Measurements from ENCODE around the gene NDUFB6. TPM values are rescaled to one million over a fixed set of nuclear protein-coding genes. Genes with fewer than 3 reads are reported as not detected.

The NDUFB6 gene
- total RNA-seq, 2 donors from 2014 or later = 43.0 to 56.4 TPM

DNA sequence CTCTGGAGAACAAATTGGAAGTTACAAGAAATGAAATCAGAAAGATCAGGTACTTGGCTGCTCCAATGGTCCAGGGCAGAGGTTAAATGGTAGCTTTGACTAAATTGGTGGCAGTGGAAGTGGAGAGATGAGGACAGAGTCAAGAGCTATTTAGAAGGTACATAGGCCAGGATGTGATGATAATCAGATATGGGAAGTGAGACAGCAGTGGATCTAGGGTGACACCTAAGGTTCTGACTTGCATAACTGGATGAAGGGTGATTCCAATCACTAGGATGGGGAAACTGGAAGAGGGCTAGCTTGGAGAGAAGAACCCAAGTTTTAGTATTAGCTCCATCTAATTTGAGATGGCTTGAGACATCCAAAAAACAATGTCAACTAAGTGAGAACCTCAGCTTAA lies 24.0 kb upstream of the NDUFB6 start:
- Histone ChIP-seq H3K27ac (no peak overlapping the region), H3K4me1 (replicated peaks) (no peaks in the 10 kb centered on the region), H3K36me3 (no peaks in the 10 kb centered on the region), H3K27me3 (replicated peaks; ENCODE audit: insufficient read depth) (no peaks in the 10 kb centered on the region), H3K9me3 (no peaks in the 10 kb centered on the region), H3K4me3 (no peak overlapping the region)
- no peak for TF ChIP-seq POLR2A (IDR thresholded peaks at IDR 0.05)
- no peak for TF ChIP-seq POLR2AphosphoS5 (IDR thresholded peaks at IDR 0.05)
- TF ChIP-seq, protein P1, sequence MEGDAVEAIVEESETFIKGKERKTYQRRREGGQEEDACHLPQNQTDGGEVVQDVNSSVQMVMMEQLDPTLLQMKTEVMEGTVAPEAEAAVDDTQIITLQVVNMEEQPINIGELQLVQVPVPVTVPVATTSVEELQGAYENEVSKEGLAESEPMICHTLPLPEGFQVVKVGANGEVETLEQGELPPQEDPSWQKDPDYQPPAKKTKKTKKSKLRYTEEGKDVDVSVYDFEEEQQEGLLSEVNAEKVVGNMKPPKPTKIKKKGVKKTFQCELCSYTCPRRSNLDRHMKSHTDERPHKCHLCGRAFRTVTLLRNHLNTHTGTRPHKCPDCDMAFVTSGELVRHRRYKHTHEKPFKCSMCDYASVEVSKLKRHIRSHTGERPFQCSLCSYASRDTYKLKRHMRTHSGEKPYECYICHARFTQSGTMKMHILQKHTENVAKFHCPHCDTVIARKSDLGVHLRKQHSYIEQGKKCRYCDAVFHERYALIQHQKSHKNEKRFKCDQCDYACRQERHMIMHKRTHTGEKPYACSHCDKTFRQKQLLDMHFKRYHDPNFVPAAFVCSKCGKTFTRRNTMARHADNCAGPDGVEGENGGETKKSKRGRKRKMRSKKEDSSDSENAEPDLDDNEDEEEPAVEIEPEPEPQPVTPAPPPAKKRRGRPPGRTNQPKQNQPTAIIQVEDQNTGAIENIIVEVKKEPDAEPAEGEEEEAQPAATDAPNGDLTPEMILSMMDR (IDR thresholded peaks at IDR 0.05) = no peak
- intact Hi-C loops (cut with DNase I) = no loop called here
- no peak for DNase-seq (ENCODE audit: low spot score)

DNA sequence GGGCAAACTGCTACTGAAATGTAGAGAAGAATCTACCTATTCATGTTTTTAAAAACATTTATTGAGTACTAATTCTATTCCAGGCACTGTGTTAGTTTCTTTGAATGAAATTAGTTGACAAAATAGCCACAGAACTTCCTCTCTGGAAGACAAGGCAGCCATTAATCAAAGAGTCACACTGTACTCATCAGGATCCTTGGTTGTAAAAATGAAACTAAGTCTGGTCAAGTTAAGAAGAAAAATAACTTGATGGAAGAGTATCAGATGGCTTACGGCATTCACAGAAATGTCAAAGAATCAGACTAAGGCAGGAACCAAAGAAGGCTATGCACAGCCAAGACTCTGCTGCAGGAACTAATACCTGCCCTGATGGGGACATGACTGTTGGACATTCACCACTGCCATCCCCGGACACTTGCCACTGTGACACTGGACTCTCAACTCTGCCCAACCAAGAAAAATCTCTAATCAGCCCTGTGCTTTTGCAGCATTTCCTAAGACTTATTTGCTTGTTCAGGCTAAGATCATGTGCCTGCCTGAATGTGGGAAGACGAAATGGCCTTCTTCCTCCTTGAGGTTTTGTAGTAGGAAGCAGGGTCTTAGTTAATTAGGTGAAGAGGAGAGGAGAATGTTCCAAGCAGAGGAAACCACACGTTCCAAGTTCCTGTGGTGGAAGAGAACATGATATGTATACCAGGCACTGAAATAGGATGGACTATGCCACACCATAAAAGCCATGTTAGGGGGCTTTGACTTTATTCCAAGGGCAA lies 23.3 kb upstream of the NDUFB6 start:
- TF ChIP-seq POLR2A (IDR thresholded peaks at IDR 0.05) (no peak), POLR2AphosphoS5 (IDR thresholded peaks at IDR 0.05) (no peak)
- TF ChIP-seq, protein P1 (IDR thresholded peaks at IDR 0.05) = no peak
- Histone ChIP-seq H3K4me1 (replicated peaks) (no peaks in the 10 kb centered on the region), H3K4me3 (no peak overlapping the region), H3K9me3 (no peaks in the 10 kb centered on the region), H3K27ac (no peak overlapping the region), H3K27me3 (replicated peaks; ENCODE audit: insufficient read depth) (no peaks in the 10 kb centered on the region), H3K36me3 (no peaks in the 10 kb centered on the region)
- intact Hi-C loops (cut with DNase I) = no loop called here
- WGBS = 70% methylated on average over 4 of the region's 4 CpGs
- DNase-seq (ENCODE audit: low spot score) = no peak

DNA sequence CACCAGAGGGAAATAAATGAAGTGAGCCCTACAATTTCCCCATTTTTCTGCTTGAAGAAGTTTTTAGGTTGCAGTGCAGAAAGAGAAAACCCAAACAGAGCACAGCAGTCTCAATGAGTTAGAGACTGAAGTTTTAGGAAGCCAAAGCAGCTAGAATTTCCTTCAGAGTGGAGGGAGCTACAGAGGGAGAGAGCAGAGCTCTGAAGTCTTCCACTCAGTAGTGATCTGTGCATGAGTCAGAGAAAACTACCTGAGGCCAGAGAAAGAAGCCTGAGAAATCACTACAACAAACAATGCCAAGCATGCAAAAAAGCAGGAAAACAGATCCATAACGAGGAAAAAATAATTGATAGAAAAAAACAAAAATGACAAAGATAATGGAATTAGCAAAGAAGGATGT lies 17.9 kb upstream of the NDUFB6 start:
- Histone ChIP-seq H3K4me3 (no peak overlapping the region), H3K36me3 (no peaks in the 10 kb centered on the region), H3K27ac (no peak overlapping the region), H3K9me3 (no peaks in the 10 kb centered on the region), H3K27me3 (replicated peaks; ENCODE audit: insufficient read depth) (no peaks in the 10 kb centered on the region), H3K4me1 (replicated peaks) (no peaks in the 10 kb centered on the region)
- intact Hi-C loops (cut with DNase I) = no loop called here
- WGBS = 76% methylated on average over 1 of the region's 1 CpG
- DNase-seq (ENCODE audit: low spot score) = no peak
- no peak for TF ChIP-seq POLR2AphosphoS5 (IDR thresholded peaks at IDR 0.05)

GRCh38 chr9:32590476-32590875 lies 17.5 kb upstream of the NDUFB6 start:
- no peak for DNase-seq (ENCODE audit: low spot score)
- Histone ChIP-seq H3K36me3 (no peaks in the 10 kb centered on the region), H3K9me3 (no peaks in the 10 kb centered on the region), H3K27me3 (replicated peaks; ENCODE audit: insufficient read depth) (no peaks in the 10 kb centered on the region), H3K4me3 (no peak overlapping the region), H3K4me1 (replicated peaks) (no peaks in the 10 kb centered on the region), H3K27ac (no peak overlapping the region)
- TF ChIP-seq POLR2A (IDR thresholded peaks at IDR 0.05) (no peak), POLR2AphosphoS5 (IDR thresholded peaks at IDR 0.05) (no peak)
- TF ChIP-seq, protein P1 (IDR thresholded peaks at IDR 0.05) = no peak
- intact Hi-C loops (cut with DNase I) = no loop called here
- 42% methylated on average over 2 of the region's 2 CpGs for WGBS

- no peak overlapping the region for H3K4me3 ChIP-seq
- H3K27me3 ChIP-seq (replicated peaks; ENCODE audit: insufficient read depth) = no peaks in the 10 kb centered on the region
- DNase-seq (ENCODE audit: low spot score) = no peak
- H3K27ac ChIP-seq = no peak overlapping the region
- H3K4me1 ChIP-seq (replicated peaks) = no peaks in the 10 kb centered on the region
- intact Hi-C loops (cut with DNase I) = no loop called here
- no peaks in the 10 kb centered on the region for H3K9me3 ChIP-seq
- WGBS = 51% methylated on average over 6 of the region's 6 CpGs
- TF ChIP-seq, protein P1 (IDR thresholded peaks at IDR 0.05) = peak in 2 of 4 experiments; percentile 24 to 39
- TF ChIP-seq POLR2AphosphoS5 (IDR thresholded peaks at IDR 0.05) = no peak
- no peaks in the 10 kb centered on the region for H3K36me3 ChIP-seq
Observed at GRCh38 chr9:32589083-32589723, 16.2 kb upstream of the NDUFB6 start.

Data from prostate gland (tissue), 2 donors.